NCI-H146 treated with DMSO at 0.1 percent for 48 hours (cell line): ENCODE data around the gene PCBP3.
"Not testable (repeated sequence)": the region's sequence is repeated elsewhere in the genome, so short reads cannot be mapped to it uniquely, and the experiment has no call there.

Source experiments
- DNase-seq: peaks from one replicate; lab custom pipeline; 2025; ENCODE audit not compliant: unreplicated experiment; lab: John Stamatoyannopoulos, UW

Gene PCBP3

GRCh38 chr21:45643021-45643980 is at the start of gene PCBP3:
TSS of gene PCBP3 (plus strand) at chr21:45643725. CDS start at chr21:45850086, 206,361 bp downstream.
- peak; percentile 29 for DNase-seq

- no peak for DNase-seq
Measured at GRCh38 chr21:45594721-45595489, 48.6 kb upstream of the PCBP3 start.

GRCh38 chr21:45595574-45596295 is 47.8 kb upstream of the PCBP3 start:
- DNase-seq, result no peak

- no peak for DNase-seq
Measured at GRCh38 chr21:45596704-45597318, 46.7 kb upstream of the PCBP3 start.

- DNase-seq, result no peak
Measured at GRCh38 chr21:45598109-45598508, 45.4 kb upstream of the PCBP3 start.

GRCh38 chr21:45598666-45599065 is 44.9 kb upstream of the PCBP3 start:
- DNase-seq, result no peak

- DNase-seq, result no peak
Measured at GRCh38 chr21:45599146-45599581, 44.4 kb upstream of the PCBP3 start.

- DNase-seq, result no peak
Measured at GRCh38 chr21:45600248-45600647, 43.3 kb upstream of the PCBP3 start.

GRCh38 chr21:45601551-45601950 is 42.0 kb upstream of the PCBP3 start:
- DNase-seq, result no peak

- DNase-seq, result no peak
Measured at GRCh38 chr21:45602106-45602505, 41.4 kb upstream of the PCBP3 start.

- DNase-seq, result no peak
Measured at GRCh38 chr21:45603481-45603880, 40.0 kb upstream of the PCBP3 start.

- DNase-seq, result not testable (repeated sequence)
Measured at GRCh38 chr21:45604681-45605080, 38.8 kb upstream of the PCBP3 start.

- no peak for DNase-seq
Measured at GRCh38 chr21:45607021-45607908, 36.3 kb upstream of the PCBP3 start.

- DNase-seq, result no peak
Measured at GRCh38 chr21:45607909-45608295, 35.6 kb upstream of the PCBP3 start.

- not testable (repeated sequence) for DNase-seq
Measured at GRCh38 chr21:45608747-45609470, 34.6 kb upstream of the PCBP3 start.

- not testable (repeated sequence) for DNase-seq
Measured at GRCh38 chr21:45609616-45610015, 33.9 kb upstream of the PCBP3 start.

- DNase-seq, result no peak
Measured at GRCh38 chr21:45611296-45611695, 32.2 kb upstream of the PCBP3 start.

- no peak for DNase-seq
Measured at GRCh38 chr21:45611939-45612664, 31.4 kb upstream of the PCBP3 start.
